ENCODE results near the gene AKT1. TPM values are rescaled to one million over a fixed set of nuclear protein-coding genes. Genes with fewer than 3 reads are reported as not detected.

The AKT1 gene
- total and polyA plus RNA-seq, 2 of the 13 experiments (the other 11 are each of a cell fraction or from before 2014, with no cell fraction given), result 96.2 to 116 TPM

DNA sequence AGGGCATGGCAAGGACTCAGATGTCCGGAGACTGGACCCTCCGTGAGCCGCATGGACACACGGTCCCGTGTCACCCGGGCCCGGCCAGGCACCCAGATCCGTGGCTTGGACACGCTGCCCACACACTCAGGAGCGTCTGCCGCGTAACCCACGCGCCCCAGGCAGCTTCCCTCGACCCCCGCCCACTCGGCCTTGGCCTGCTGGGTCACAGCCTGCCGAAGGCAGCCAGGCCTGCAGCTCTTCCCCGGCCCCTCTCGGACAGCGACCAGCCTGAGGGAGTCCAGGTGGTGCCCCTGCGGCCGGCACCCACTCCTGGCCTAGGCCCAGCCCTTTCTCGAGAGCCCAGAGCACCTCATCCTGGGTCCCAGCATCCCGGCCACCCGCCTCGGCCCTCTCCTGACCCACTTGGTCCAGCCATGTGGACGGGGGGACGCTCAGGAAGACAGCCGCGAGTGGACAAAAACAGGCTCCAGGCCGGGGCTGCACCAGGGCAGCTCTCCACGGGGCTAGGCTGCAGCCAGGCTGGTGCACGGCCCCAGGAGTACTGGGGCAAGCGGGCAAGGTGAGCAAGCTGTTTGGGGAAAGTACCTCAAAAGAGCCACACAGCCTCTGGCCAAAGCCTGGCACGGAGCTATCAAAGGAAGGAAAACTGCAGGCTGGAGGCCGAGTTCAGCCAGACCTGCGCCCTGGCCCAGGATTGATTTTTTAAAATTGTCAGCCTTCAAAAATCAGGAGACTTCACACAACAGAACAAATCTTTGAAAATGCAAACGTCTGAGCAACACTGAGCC lies 6.5 kb downstream of the AKT1 start:
- H3K79me2 ChIP-seq (ENCODE audit: insufficient read depth, low read length), result peaks cover 17% of the 10 kb centered on the region

DNA sequence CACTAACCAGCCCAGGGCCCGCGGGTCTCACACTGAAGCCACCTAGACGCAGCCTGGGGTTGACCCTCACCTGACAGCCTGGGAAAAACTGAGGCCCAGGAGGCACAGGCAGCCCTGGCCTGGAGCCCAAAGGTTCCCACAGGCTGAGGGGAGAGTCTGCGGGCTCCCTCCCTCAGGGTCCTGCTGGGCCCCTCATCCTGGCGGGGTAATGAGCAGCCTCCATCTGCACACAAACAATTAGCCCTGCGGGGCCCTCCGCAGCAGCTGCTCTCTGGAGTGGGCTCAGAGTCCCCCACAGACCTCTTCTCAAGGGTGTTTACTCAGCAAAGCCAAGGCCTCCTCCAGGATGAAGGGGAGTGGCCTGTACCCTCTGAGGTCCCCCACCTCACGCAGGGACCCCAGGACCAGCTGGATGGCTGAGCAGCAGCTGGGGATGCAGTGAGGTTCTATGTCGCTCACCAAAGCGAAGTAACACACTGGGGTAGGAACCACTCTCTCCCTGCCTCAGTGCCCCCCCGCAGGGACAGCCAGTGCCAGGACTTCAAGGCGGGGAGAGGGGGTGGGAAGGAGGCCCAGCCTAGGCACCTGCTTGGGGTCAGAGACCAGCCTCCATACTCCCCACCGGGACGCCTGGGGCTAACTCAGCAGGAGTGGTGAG lies 7.3 kb downstream of the AKT1 start:
- Histone ChIP-seq H3K9ac (ENCODE audit: insufficient read depth, low read depth, low read length) (no peak overlapping the region), H3K36me3 (replicated peaks in 1 of 2; ENCODE audit: control insufficient read depth in 1 of 2, insufficient read depth in 2 of 2, low read length in 2 of 2) (peaks cover 16 to 25% of the 10 kb centered on the region in 2 experiments; a peak in 3 of 5 replicates), H3K79me2 (ENCODE audit: insufficient read depth, low read length) (peaks cover 9% of the 10 kb centered on the region), H2AFZ (ENCODE audit: low read length) (no peak overlapping the region), H3K4me3 (replicated peaks in 1 of 3; ENCODE audit: insufficient read depth in 1 of 3, low read depth in 2 of 3, low read length in 3 of 3) (no peak overlapping the region), H3K27ac (ENCODE audit: extremely low read length, insufficient read depth, low read length) (no peak overlapping the region), H3K4me2 (ENCODE audit: low read depth, low read length) (no peak overlapping the region), H3K27me3 (ENCODE audit: control insufficient read depth in 1 of 2, insufficient read depth in 2 of 2, low read length in 2 of 2) (no peaks in the 10 kb centered on the region), H3K9me3 (ENCODE audit: low read length) (no peaks in the 10 kb centered on the region), H4K20me1 (ENCODE audit: insufficient read depth, low read length) (peaks cover 8% of the 10 kb centered on the region; the same call in 1 of the 2 replicates), H3K4me1 (ENCODE audit: insufficient read depth, low read length) (peaks cover 22% of the 10 kb centered on the region)
- ChIA-PET POLR2A (no interaction called here), CTCF (ENCODE audit: low intra/inter-chr PET ratio, low total read pairs) (no interaction called here)
- intact Hi-C loops (cut with micrococcal nuclease; ENCODE audit: unreplicated experiment), result no loop called here
- TF ChIP-seq ZNF160 (CRISPR knock-in tag; IDR thresholded peaks at IDR 0.05) (no peak), ZNF232 (CRISPR knock-in tag; IDR thresholded peaks at IDR 0.05; ENCODE audit: borderline replicate concordance) (no peak), ELF3 (CRISPR knock-in tag; IDR thresholded peaks at IDR 0.05) (no peak), ZNF577 (CRISPR knock-in tag; IDR thresholded peaks at IDR 0.05; ENCODE audit: borderline replicate concordance, low read depth) (no peak), HDAC1 (CRISPR knock-in tag; IDR thresholded peaks at IDR 0.05) (no peak), ZEB1 (IDR thresholded peaks at IDR 0.05; ENCODE audit: insufficient replicate concordance, low read depth) (no peak), ZNF761 (CRISPR knock-in tag; conservative IDR thresholded peaks at IDR 0.05) (no peak), IRX3 (CRISPR knock-in tag; IDR thresholded peaks at IDR 0.05; ENCODE audit: borderline replicate concordance, low read depth) (no peak)
- TF ChIP-seq, protein P1, sequence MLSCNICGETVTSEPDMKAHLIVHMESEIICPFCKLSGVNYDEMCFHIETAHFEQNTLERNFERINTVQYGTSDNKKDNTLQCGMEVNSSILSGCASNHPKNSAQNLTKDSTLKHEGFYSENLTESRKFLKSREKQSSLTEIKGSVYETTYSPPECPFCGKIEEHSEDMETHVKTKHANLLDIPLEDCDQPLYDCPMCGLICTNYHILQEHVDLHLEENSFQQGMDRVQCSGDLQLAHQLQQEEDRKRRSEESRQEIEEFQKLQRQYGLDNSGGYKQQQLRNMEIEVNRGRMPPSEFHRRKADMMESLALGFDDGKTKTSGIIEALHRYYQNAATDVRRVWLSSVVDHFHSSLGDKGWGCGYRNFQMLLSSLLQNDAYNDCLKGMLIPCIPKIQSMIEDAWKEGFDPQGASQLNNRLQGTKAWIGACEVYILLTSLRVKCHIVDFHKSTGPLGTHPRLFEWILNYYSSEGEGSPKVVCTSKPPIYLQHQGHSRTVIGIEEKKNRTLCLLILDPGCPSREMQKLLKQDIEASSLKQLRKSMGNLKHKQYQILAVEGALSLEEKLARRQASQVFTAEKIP (CRISPR knock-in tag; IDR thresholded peaks at IDR 0.05; ENCODE audit: borderline replicate concordance), result no peak
- ATAC-seq (no peak), FAIRE-seq (no peak), DNase-seq (ENCODE audit: low spot score) (no peak)
- in situ Hi-C loops (cut with HindIII; ENCODE audit: extremely low pct_ligation_motif_present, low pct_unique_long_range_greater_than_20kb), result no loop called here
- 100% methylated on average over 5 of the region's 14 CpGs for WGBS (ENCODE audit: low lambda C conversion rate)
- BruUV-seq (replicated peaks), result no TSS peak

More for the DNA sequence above, 6.5 kb downstream of the AKT1 start:
- Histone ChIP-seq H3K4me2 (ENCODE audit: low read depth, low read length) (no peak overlapping the region), H3K9me3 (ENCODE audit: low read length) (no peaks in the 10 kb centered on the region), H3K9ac (ENCODE audit: insufficient read depth, low read depth, low read length) (0 out of 2 replicates have a peak overlapping the region, but pooled peaks have one; percentile 3), H3K4me3 (replicated peaks in 1 of 3; ENCODE audit: insufficient read depth in 1 of 3, low read depth in 2 of 3, low read length in 3 of 3) (no peak overlapping the region), H3K4me1 (ENCODE audit: insufficient read depth, low read length) (peaks cover 30% of the 10 kb centered on the region), H3K27ac (ENCODE audit: extremely low read length, insufficient read depth, low read length) (peak overlapping the region; percentile 26), H4K20me1 (ENCODE audit: insufficient read depth, low read length) (peaks cover 16% of the 10 kb centered on the region), H2AFZ (ENCODE audit: low read length) (no peak overlapping the region), H3K27me3 (ENCODE audit: control insufficient read depth in 1 of 2, insufficient read depth in 2 of 2, low read length in 2 of 2) (no peaks in the 10 kb centered on the region), H3K36me3 (replicated peaks in 1 of 2; ENCODE audit: control insufficient read depth in 1 of 2, insufficient read depth in 2 of 2, low read length in 2 of 2) (peaks cover 16 to 25% of the 10 kb centered on the region in 2 experiments; a peak in 3 of 5 replicates)
- FAIRE-seq (no peak), ATAC-seq (no peak), DNase-seq (ENCODE audit: low spot score) (no peak)
- POLR2A ChIA-PET, result no interaction called here
- in situ Hi-C loops (cut with HindIII; ENCODE audit: extremely low pct_ligation_motif_present, low pct_unique_long_range_greater_than_20kb) (no loop called here), intact Hi-C loops (cut with micrococcal nuclease; ENCODE audit: unreplicated experiment) (no loop called here)
- CTCF ChIA-PET (ENCODE audit: low intra/inter-chr PET ratio, low total read pairs), result no interaction called here
- BruUV-seq (replicated peaks), result no TSS peak
- TF ChIP-seq AGO2 (optimal IDR thresholded peaks at IDR 0.05; ENCODE audit: low read depth, low read length), result peak; percentile 69
- no peak for TF ChIP-seq KDM6A (CRISPR knock-in tag; IDR thresholded peaks at IDR 0.05; ENCODE audit: low read depth)
- peak; percentile 69 for TF ChIP-seq RBFOX2 (IDR thresholded peaks at IDR 0.05; ENCODE audit: low read depth, low read length)
- no peak for TF ChIP-seq NR2F1 (CRISPR knock-in tag; IDR thresholded peaks at IDR 0.05)
- no peak for TF ChIP-seq MED1 (CRISPR knock-in tag; IDR thresholded peaks at IDR 0.05)
- no peak for TF ChIP-seq NFYB (CRISPR knock-in tag; IDR thresholded peaks at IDR 0.05)
- no peak for TF ChIP-seq HMGA1 (CRISPR knock-in tag; conservative IDR thresholded peaks at IDR 0.05)
- no peak for TF ChIP-seq SMARCC2 (IDR thresholded peaks at IDR 0.05)
- WGBS (ENCODE audit: low lambda C conversion rate), result 94% methylated on average over 26 of the region's 39 CpGs
